ENCODE data around the gene GNAZ.

- TF ChIP-seq CTCF (IDR thresholded peaks at IDR 0.05; ENCODE audit: control extremely low read depth in 1 of 3, insufficient read depth in 1 of 3, low read depth in 1 of 3, low read length in 3 of 3), result no peak
- TF ChIP-seq POLR2AphosphoS5 (IDR thresholded peaks at IDR 0.05; ENCODE audit: low read depth, low read length), result no peak
- no peak for TF ChIP-seq RNF2 (IDR thresholded peaks at IDR 0.05; ENCODE audit: borderline replicate concordance, low read depth, low read length, missing control alignments, poor library complexity, severe bottlenecking)
- no peak for TF ChIP-seq CREB1 (IDR thresholded peaks at IDR 0.05)
- TF ChIP-seq RAD21 (IDR thresholded peaks at IDR 0.05 in 1 of 2, conservative IDR thresholded peaks at IDR 0.05 in 1 of 2; ENCODE audit: low read depth in 2 of 2, low read length in 2 of 2), result no peak
- no peak for TF ChIP-seq HDAC2 (IDR thresholded peaks at IDR 0.05; ENCODE audit: borderline replicate concordance in 1 of 2, low read depth in 2 of 2, low read length in 2 of 2)
- no peak for TF ChIP-seq E2F6 (IDR thresholded peaks at IDR 0.05)
- TF ChIP-seq ZNF274 (IDR thresholded peaks at IDR 0.05; ENCODE audit: borderline replicate concordance, extremely low read depth, low read length), result no peak
- no peak for TF ChIP-seq POLR2A (IDR thresholded peaks at IDR 0.05; ENCODE audit: control extremely low read depth in 1 of 2, low read depth in 2 of 2, low read length in 2 of 2)
- no peak for TF ChIP-seq SIRT6 (IDR thresholded peaks at IDR 0.05; ENCODE audit: low read length)
- TF ChIP-seq RXRA (IDR thresholded peaks at IDR 0.05; ENCODE audit: insufficient read depth, low read depth, low read length), result no peak
- TF ChIP-seq ASH2L (IDR thresholded peaks at IDR 0.05; ENCODE audit: low read length), result no peak
Observed at GRCh38 chr22:23035557-23036277, 34.6 kb upstream of the GNAZ start.
